Body of pancreas (tissue), 4 donors: Measurements from ENCODE around the gene SLC6A8.
"Not testable (repeated sequence)": the region's sequence is repeated elsewhere in the genome, so short reads cannot be mapped to it uniquely, and the experiment has no call there.

ENCODE experiments used
- CTCF ChIP-seq, 7 experiments: fragments of 450-650 bp in 4 of 7; fragments of 200-600 bp in 3 of 7; sonication (generic) in 3 of 7; IDR thresholded peaks; one replicate each; pipeline ENCODE4 v1.5.1; 2016 to 2019; ENCODE audit warnings: antibody characterized with exemption in 7 of 7
- POLR2A ChIP-seq, 3 donors: fragments of 450-650 bp; IDR thresholded peaks; one replicate each; pipeline ENCODE4 v1.6.1; 2016; ENCODE audit warnings: antibody characterized with exemption in 3 of 3, mild to moderate bottlenecking in 2 of 3

- TF ChIP-seq CTCF, POLR2A (IDR thresholded peaks at IDR 0.05): not testable (repeated sequence)
Observed at GRCh38 chrX:153745067-153745433, 57.3 kb downstream of the SLC6A8 start.
